HEK293T (cell line): ENCODE measurements around the gene EPHA10.

Experiments used
- CTCF ChIA-PET: fragments of 350-600 bp; formaldehyde crosslinking; extraction: SDS; loops from one replicate; lab custom pipeline; 2021; ENCODE audit warnings: antibody characterized with exemption, inconsistent platforms; lab: Yijun Ruan, JAX
- POLR2A ChIA-PET: fragments of 350-600 bp; formaldehyde crosslinking; extraction: SDS; loops from one replicate; lab custom pipeline; 2020; ENCODE audit warnings: antibody characterized with exemption, inconsistent platforms; lab: Yijun Ruan, JAX
- DNase-seq: peaks from one replicate; pipeline ENCODE4 v3.0.0; 2012; ENCODE audit warnings: mixed read lengths; ENCODE audit errors: extremely low spot score
- ARNT ChIP-seq: fragments of 450-650 bp; IDR thresholded peaks from 2 replicates; pipeline ENCODE4 v1.6.1; 2017; ENCODE audit warnings: mild to moderate bottlenecking
- BHLHE40 ChIP-seq: fragments of 450-650 bp; IDR thresholded peaks from 2 replicates; pipeline ENCODE4 v1.6.1; 2016; ENCODE audit warnings: mild to moderate bottlenecking, moderate library complexity, borderline replicate concordance
- CTBP1 ChIP-seq: fragments of 450-650 bp; IDR thresholded peaks from 2 replicates; pipeline ENCODE4 v1.6.1; 2016; ENCODE audit warnings: borderline replicate concordance
- ELF4 ChIP-seq: fragments of 450-650 bp; IDR thresholded peaks from 2 replicates; pipeline ENCODE4 v1.6.1; 2017; ENCODE audit warnings: antibody characterized with exemption
- FOXA1 ChIP-seq: fragments of 450-650 bp; IDR thresholded peaks from 2 replicates; pipeline ENCODE4 v1.6.1; 2016; ENCODE audit warnings: mild to moderate bottlenecking
- FOXK2 ChIP-seq: fragments of 450-650 bp; IDR thresholded peaks from 2 replicates; pipeline ENCODE4 v1.6.1; 2016; ENCODE audit warnings: mild to moderate bottlenecking
- FOXM1 ChIP-seq: fragments of 450-650 bp; IDR thresholded peaks from 2 replicates; pipeline ENCODE4 v1.6.1; 2017; ENCODE audit warnings: mild to moderate bottlenecking, borderline replicate concordance
- HDGF ChIP-seq: fragments of 450-650 bp; IDR thresholded peaks from 2 replicates; pipeline ENCODE4 v1.6.1; 2017; ENCODE audit warnings: antibody characterized with exemption, borderline replicate concordance
- L3MBTL2 ChIP-seq: fragments of 450-650 bp; conservative IDR thresholded peaks from 2 replicates; pipeline ENCODE4 v1.6.1; 2016; ENCODE audit warnings: mild to moderate bottlenecking
- LEF1 ChIP-seq: fragments of 450-650 bp; IDR thresholded peaks from 2 replicates; pipeline ENCODE4 v1.6.1; 2017; ENCODE audit warnings: mild to moderate bottlenecking, borderline replicate concordance
- NFRKB ChIP-seq: fragments of 450-650 bp; IDR thresholded peaks from 2 replicates; pipeline ENCODE4 v1.6.1; 2016; ENCODE audit warnings: mild to moderate bottlenecking, moderate library complexity
- SP1 ChIP-seq: fragments of 450-650 bp; IDR thresholded peaks from 2 replicates; pipeline ENCODE4 v1.6.1; 2017
- SUZ12 ChIP-seq: fragments of 450-650 bp; IDR thresholded peaks from 2 replicates; pipeline ENCODE4 v1.6.1; 2016; ENCODE audit warnings: mild to moderate bottlenecking
- TARDBP ChIP-seq: fragments of 450-650 bp; IDR thresholded peaks from 2 replicates; pipeline ENCODE4 v1.6.1; 2016
- ZNF384 ChIP-seq: fragments of 450-650 bp; IDR thresholded peaks from 2 replicates; pipeline ENCODE4 v1.6.1; 2016
- TF ChIP-seq, protein P1 (sequence below): fragments of 450-650 bp; IDR thresholded peaks from 2 replicates; pipeline ENCODE4 v1.6.1; 2016

EPHA10 gene

GRCh38 chr1:37714226-37714625, 50.7 kb downstream of the EPHA10 start:
- DNase-seq: no peak
- POLR2A ChIA-PET: no interaction called here
- TF ChIP-seq ARNT (no peak), HDGF (no peak), FOXA1 (no peak), ZNF384 (no peak), BHLHE40 (no peak), TARDBP (no peak), SP1 (no peak), ELF4 (no peak), L3MBTL2 (no peak), CTBP1 (no peak)
- TF ChIP-seq, protein P1, sequence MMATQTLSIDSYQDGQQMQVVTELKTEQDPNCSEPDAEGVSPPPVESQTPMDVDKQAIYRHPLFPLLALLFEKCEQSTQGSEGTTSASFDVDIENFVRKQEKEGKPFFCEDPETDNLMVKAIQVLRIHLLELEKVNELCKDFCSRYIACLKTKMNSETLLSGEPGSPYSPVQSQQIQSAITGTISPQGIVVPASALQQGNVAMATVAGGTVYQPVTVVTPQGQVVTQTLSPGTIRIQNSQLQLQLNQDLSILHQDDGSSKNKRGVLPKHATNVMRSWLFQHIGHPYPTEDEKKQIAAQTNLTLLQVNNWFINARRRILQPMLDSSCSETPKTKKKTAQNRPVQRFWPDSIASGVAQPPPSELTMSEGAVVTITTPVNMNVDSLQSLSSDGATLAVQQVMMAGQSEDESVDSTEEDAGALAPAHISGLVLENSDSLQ: no peak
- CTCF ChIA-PET: no interaction called here

- no peak for DNase-seq
- POLR2A ChIA-PET: no interaction called here
Observed at GRCh38 chr1:37708471-37708870, 56.4 kb downstream of the EPHA10 start.

GRCh38 chr1:37705399-37705798, 59.5 kb downstream of the EPHA10 start:
- POLR2A ChIA-PET: no interaction called here
- CTCF ChIA-PET: no interaction called here
- no peak for TF ChIP-seq LEF1
- no peak for TF ChIP-seq ZNF384
- TF ChIP-seq TARDBP: no peak
- TF ChIP-seq FOXM1: no peak
- TF ChIP-seq L3MBTL2: no peak
- no peak for TF ChIP-seq CTBP1
- TF ChIP-seq, protein P1: no peak
- TF ChIP-seq NFRKB: no peak
- no peak for TF ChIP-seq ARNT
- TF ChIP-seq ELF4: no peak
- no peak for TF ChIP-seq BHLHE40
- TF ChIP-seq SUZ12: no peak
- no peak for DNase-seq

More at GRCh38 chr1:37708471-37708870, 56.4 kb downstream of the EPHA10 start:
- TF ChIP-seq L3MBTL2: no peak
- TF ChIP-seq ZNF384: no peak
- TF ChIP-seq CTBP1: no peak
- TF ChIP-seq, protein P1: no peak
- CTCF ChIA-PET: interaction anchor here (1.5 kb wide), 1 partner anchor 16 kb away, joined by 5 read pairs; the partner anchor contains the start of gene CDCA8

DNA sequence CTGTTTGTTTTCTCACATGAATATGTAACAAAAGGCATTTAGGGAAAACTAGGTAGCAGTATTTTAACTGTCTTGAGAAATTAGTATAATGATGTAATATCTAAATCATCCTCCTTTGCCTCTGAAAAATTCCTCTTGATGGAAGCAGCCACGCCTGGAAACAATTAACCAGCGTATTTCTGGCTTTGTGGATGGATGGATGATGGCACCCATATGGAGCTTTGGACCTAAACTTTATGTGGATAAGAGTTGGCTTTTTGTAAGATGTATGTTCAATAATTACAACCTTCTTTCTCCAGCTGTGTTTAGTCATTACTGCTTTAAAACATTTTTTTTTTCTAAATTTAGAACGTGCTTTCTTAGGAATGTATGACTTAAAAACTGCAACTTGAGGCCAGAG, 60.0 kb downstream of the EPHA10 start:
- no peak for DNase-seq
- ChIA-PET POLR2A (no interaction called here), CTCF (no interaction called here)
- TF ChIP-seq ELF4 (no peak), ARNT (no peak), ZNF384 (no peak), LEF1 (no peak), L3MBTL2 (no peak), FOXA1 (no peak), SUZ12 (no peak), FOXM1 (no peak), TARDBP (no peak), FOXK2 (no peak), BHLHE40 (no peak), HDGF (no peak), SP1 (no peak)
- TF ChIP-seq, protein P1: no peak

DNA sequence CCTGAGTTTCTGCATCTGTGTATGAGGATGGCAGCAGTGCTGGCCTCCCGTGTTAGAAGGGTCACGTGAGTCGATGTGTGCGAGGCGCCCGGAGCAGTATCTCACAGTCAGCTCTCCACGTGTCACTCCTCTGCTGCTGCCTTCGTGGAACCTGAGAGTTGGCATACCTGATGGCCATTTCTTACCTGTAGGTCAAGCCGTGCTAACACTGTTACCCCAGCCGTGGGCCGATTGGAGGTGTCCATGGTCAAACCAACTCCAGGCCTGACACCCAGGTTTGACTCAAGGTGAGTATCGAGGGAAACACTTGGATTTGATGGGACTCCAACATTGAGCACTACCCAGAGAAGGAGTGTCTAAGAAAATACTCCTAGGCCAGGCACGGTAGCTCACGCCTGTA, 61.9 kb downstream of the EPHA10 start:
- ChIA-PET CTCF (no interaction called here), POLR2A (interaction anchor here (1.1 kb wide), 1 partner anchor 13 kb away, joined by 3 read pairs; a partner anchor contains a TSS)
- TF ChIP-seq SP1: no peak
- no peak for TF ChIP-seq FOXM1
- no peak for TF ChIP-seq FOXA1
- TF ChIP-seq LEF1: no peak
- no peak for TF ChIP-seq TARDBP
- no peak for TF ChIP-seq SUZ12
- DNase-seq: no peak

DNA sequence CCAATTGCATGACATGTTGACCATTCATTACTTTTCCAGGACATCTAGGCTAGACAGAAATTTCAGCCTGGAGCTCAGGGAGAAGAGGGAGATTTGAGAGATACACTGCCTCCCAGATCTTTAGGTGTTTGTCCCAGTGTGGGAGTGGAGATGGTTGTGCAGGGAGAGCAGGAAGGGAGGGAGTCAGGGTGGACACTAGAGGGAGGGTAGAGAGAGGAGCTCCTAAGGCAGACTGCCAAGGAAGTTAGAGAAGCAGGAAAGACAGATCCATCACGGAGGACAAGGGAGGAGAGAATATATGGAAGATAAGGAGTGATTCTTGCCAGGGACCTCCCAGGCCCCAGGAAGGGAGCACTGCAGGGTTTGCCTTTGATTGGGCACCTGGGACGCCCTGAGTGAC, 63.9 kb downstream of the EPHA10 start:
- no peak for DNase-seq
- TF ChIP-seq BHLHE40: no peak
- no peak for TF ChIP-seq ZNF384
- TF ChIP-seq ARNT: no peak
- TF ChIP-seq LEF1: no peak
- TF ChIP-seq FOXK2: no peak
- TF ChIP-seq L3MBTL2: no peak
- TF ChIP-seq ELF4: no peak
- TF ChIP-seq SP1: no peak
- TF ChIP-seq FOXM1: no peak
- no peak for TF ChIP-seq TARDBP
- TF ChIP-seq SUZ12: no peak
- TF ChIP-seq FOXA1: no peak
- TF ChIP-seq, protein P1: no peak
- ChIA-PET POLR2A (no interaction called here), CTCF (no interaction called here)
